ENCODE results near the gene FBXO3. TPM values are rescaled to one million over a fixed set of nuclear protein-coding genes. Genes with fewer than 3 reads are reported as not detected.

FBXO3 gene
- total RNA-seq, 1 donor from 2014 or later, result 28.7 TPM

DNA sequence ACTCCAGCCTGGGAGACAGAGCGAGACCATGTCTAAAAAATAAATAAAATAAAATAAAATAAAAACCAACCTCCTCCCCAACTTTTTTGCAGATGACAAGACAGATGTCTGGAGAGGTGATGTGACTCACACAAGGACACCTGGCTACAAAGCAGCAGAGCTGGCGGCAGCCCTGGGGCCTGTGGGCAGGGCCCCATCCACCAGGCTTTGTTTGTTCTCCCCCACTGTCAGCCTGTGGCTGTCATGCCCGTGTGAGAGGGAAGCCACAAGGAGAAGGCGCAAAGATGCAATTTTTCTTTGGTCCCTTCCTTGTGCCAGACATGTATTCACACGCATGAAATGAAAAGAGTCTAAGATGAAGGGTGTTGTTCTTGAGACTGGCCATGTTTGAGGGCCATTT lies 54.7 kb downstream of the FBXO3 start:
- no peak overlapping the region for H3K27ac Mint-ChIP-seq
- H3K4me1 Mint-ChIP-seq, result peaks cover 10% of the 10 kb centered on the region
- no peaks in the 10 kb centered on the region for H3K27me3 Mint-ChIP-seq (ENCODE audit: low read depth)
- no peak overlapping the region for H3K4me3 Mint-ChIP-seq
- H3K36me3 Mint-ChIP-seq, result peaks cover 13% of the 10 kb centered on the region
- DNase-seq (ENCODE audit: low spot score in 2 of 2, unreplicated experiment in 2 of 2), result no peak
- TF ChIP-seq, protein P1, sequence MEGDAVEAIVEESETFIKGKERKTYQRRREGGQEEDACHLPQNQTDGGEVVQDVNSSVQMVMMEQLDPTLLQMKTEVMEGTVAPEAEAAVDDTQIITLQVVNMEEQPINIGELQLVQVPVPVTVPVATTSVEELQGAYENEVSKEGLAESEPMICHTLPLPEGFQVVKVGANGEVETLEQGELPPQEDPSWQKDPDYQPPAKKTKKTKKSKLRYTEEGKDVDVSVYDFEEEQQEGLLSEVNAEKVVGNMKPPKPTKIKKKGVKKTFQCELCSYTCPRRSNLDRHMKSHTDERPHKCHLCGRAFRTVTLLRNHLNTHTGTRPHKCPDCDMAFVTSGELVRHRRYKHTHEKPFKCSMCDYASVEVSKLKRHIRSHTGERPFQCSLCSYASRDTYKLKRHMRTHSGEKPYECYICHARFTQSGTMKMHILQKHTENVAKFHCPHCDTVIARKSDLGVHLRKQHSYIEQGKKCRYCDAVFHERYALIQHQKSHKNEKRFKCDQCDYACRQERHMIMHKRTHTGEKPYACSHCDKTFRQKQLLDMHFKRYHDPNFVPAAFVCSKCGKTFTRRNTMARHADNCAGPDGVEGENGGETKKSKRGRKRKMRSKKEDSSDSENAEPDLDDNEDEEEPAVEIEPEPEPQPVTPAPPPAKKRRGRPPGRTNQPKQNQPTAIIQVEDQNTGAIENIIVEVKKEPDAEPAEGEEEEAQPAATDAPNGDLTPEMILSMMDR (IDR thresholded peaks at IDR 0.05; ENCODE audit: unreplicated experiment), result no peak
- H3K9me3 Mint-ChIP-seq, result no peaks in the 10 kb centered on the region

DNA sequence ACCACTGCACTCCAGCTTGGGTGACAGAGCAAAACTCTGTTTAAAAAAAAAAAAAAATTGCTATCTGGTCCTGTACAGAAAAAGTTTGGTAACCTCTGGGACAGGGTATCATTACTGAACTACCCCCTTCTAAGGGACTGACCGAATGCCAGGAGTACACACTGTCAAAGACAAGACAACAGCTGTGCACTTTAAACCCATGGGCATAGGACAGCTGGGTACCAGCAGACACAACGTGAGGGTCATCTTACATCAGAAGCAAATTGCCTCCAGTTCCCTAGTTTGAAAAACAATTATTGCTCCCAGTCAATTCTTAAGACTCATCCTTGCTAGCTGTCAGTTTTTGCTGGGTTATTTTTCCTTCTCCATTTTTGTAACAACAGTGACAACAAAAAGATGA lies 55.9 kb downstream of the FBXO3 start:
- Mint-ChIP-seq H3K27me3 (ENCODE audit: low read depth) (no peaks in the 10 kb centered on the region), H3K36me3 (peaks cover 15% of the 10 kb centered on the region), H3K4me3 (no peak overlapping the region), H3K27ac (no peak overlapping the region), H3K4me1 (no peaks in the 10 kb centered on the region), H3K9me3 (no peaks in the 10 kb centered on the region)
- TF ChIP-seq, protein P1 (IDR thresholded peaks at IDR 0.05; ENCODE audit: unreplicated experiment), result no peak
- no peak for DNase-seq (ENCODE audit: low spot score in 2 of 2, unreplicated experiment in 2 of 2)

DNA sequence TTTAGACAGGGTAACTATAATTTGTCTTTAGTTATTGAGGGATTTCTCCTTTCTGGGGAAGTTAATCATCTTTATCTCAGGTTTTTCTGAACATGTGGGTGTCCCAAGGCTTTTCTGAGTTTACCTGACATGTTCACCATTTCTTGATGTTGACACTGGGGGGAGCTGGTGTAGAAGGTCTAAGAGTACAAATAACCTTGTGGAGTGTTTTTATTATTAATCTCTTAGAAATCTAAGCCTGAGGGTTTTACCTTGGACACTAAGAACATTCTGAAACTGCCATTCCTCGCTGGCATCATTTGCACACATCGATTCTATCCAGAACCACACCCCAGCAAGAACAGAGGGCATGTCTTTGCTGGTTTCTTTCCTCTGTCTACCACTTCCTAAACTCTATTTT lies 58.1 kb downstream of the FBXO3 start:
- no peak overlapping the region for H3K27ac Mint-ChIP-seq
- H3K9me3 Mint-ChIP-seq, result no peaks in the 10 kb centered on the region
- DNase-seq (ENCODE audit: low spot score in 2 of 2, unreplicated experiment in 2 of 2), result no peak
- H3K27me3 Mint-ChIP-seq (ENCODE audit: low read depth), result no peaks in the 10 kb centered on the region
- H3K4me1 Mint-ChIP-seq, result no peaks in the 10 kb centered on the region
- no peak overlapping the region for H3K4me3 Mint-ChIP-seq
- peaks cover 22% of the 10 kb centered on the region for H3K36me3 Mint-ChIP-seq
- TF ChIP-seq, protein P1 (IDR thresholded peaks at IDR 0.05; ENCODE audit: unreplicated experiment), result no peak

GRCh38 chr11:33713856-33714398 lies 60.4 kb downstream of the FBXO3 start:
- H3K27ac Mint-ChIP-seq, result no peak overlapping the region
- no peak overlapping the region for H3K4me3 Mint-ChIP-seq
- TF ChIP-seq, protein P1 (IDR thresholded peaks at IDR 0.05; ENCODE audit: unreplicated experiment), result no peak

DNA sequence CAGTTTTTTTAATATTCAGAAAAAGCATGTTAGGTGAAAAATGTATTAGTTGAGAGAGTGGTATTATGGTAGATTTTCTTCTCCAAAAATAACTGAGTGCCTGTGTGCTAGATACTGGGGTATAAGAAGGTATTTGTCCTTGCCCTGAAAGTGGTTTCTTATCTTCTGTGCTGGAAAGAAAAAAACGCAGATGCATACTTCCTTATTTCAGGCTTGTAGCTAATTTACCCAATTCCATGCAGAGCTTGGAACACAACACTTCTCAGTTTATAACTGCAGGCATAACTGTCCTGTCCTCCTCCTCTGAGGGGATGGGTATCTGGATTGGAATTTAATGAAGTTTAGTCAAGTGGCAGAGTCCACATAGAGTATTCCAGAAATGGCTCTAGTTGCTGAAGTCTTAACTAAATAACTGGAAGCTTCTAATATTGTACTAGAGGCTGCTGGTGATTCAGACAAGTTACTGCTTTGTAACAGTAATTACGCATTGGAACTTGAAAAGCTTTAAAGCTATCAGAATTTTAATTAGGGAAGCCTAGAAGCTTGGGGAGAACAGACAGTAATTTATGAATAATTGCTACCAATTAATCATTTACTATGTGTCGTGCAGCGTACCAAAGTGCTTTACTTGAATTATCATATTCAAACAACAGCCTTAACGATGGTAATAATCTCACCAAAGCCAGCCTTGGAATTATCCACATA lies 61.0 kb downstream of the FBXO3 start:
- no peaks in the 10 kb centered on the region for H3K4me1 Mint-ChIP-seq
- H3K4me3 Mint-ChIP-seq, result no peak overlapping the region
- no peaks in the 10 kb centered on the region for H3K27me3 Mint-ChIP-seq (ENCODE audit: low read depth)
- DNase-seq (ENCODE audit: low spot score in 2 of 2, unreplicated experiment in 2 of 2), result no peak
- H3K9me3 Mint-ChIP-seq, result no peaks in the 10 kb centered on the region
- TF ChIP-seq, protein P1 (IDR thresholded peaks at IDR 0.05; ENCODE audit: unreplicated experiment), result no peak
- H3K27ac Mint-ChIP-seq, result no peak overlapping the region
- H3K36me3 Mint-ChIP-seq, result peaks cover 22% of the 10 kb centered on the region

More at GRCh38 chr11:33713856-33714398, 60.4 kb downstream of the FBXO3 start:
- H3K9me3 Mint-ChIP-seq, result no peaks in the 10 kb centered on the region
- no peaks in the 10 kb centered on the region for H3K27me3 Mint-ChIP-seq (ENCODE audit: low read depth)
- H3K4me1 Mint-ChIP-seq, result no peaks in the 10 kb centered on the region
- DNase-seq (ENCODE audit: low spot score in 2 of 2, unreplicated experiment in 2 of 2), result no peak
- peaks cover 24% of the 10 kb centered on the region for H3K36me3 Mint-ChIP-seq
